GM12872 (cell line): ENCODE measurements around the gene MUC16.

Source experiments
- CTCF ChIP-seq: IDR thresholded peaks from 3 replicates; pipeline ENCODE4 v1.5.1; 2011; ENCODE audit warnings: low read depth, mild to moderate bottlenecking, low read length, moderate library complexity; ENCODE audit not compliant: insufficient read depth

The MUC16 gene

GRCh38 chr19:9044449-9044848, 34.2 kb upstream of the MUC16 start:
- no peak for TF ChIP-seq CTCF

- no peak for TF ChIP-seq CTCF
Observed at GRCh38 chr19:9043524-9043923, 33.3 kb upstream of the MUC16 start.

- TF ChIP-seq CTCF = no peak
Observed at GRCh38 chr19:9041023-9041422, 30.8 kb upstream of the MUC16 start.

- no peak for TF ChIP-seq CTCF
Observed at GRCh38 chr19:9040131-9040530, 29.9 kb upstream of the MUC16 start.

- TF ChIP-seq CTCF = no peak
Observed at GRCh38 chr19:9039728-9040127, 29.5 kb upstream of the MUC16 start.

- TF ChIP-seq CTCF = no peak
Observed at GRCh38 chr19:9037400-9038062, 27.3 kb upstream of the MUC16 start.

- no peak for TF ChIP-seq CTCF
Observed at GRCh38 chr19:9032136-9032631, 22.0 kb upstream of the MUC16 start.
